Naive thymus-derived CD4-positive, alpha-beta T cell (primary cell): ENCODE data around the gene SPHK2. TPM values are rescaled to one million over a fixed set of nuclear protein-coding genes. Genes with fewer than 3 reads are reported as not detected.

Experiments
- ATAC-seq: fragments of 150-1000 bp; cut with Tn5 transposase; 2 replicates; pipeline ENCODE4 v1.10.0; 2021; ENCODE audit warnings: mild to moderate bottlenecking, moderate library complexity
- CTCF ChIA-PET: fragments of 350-600 bp; sonication (Branson Sonifier 250); formaldehyde crosslinking; loops from one replicate; lab custom pipeline; 2021; ENCODE audit warnings: antibody characterized with exemption; lab: Charles Lee
- POLR2A ChIA-PET: fragments of 350-600 bp; sonication (Branson Sonifier 250); formaldehyde crosslinking; loops from one replicate; lab custom pipeline; 2021; ENCODE audit warnings: antibody characterized with exemption, inconsistent platforms; lab: Charles Lee
- DNase-seq, 9 donors: peaks; one replicate each; pipeline versions ENCODE4 v3.0.0 to v3.0.0-alpha.2; 2020 to 2022; ENCODE audit warnings: mixed read lengths in 1 of 9
- H3K27ac ChIP-seq: one replicate; pipeline ENCODE4 v1.7.0; 2013; ENCODE audit warnings: mild to moderate bottlenecking, low read depth, low read length, moderate library complexity
- H3K27me3 ChIP-seq, 2 donors: one replicate each; pipeline ENCODE4 v1.7.0; 2013; ENCODE audit warnings: low read length in 2 of 2, mild to moderate bottlenecking in 2 of 2, moderate library complexity in 2 of 2; ENCODE audit not compliant: control insufficient read depth in 2 of 2, insufficient read depth in 2 of 2
- H3K36me3 ChIP-seq, 3 experiments: 1 replicate in 2 of 3; 2 replicates in 1 of 3; pipeline ENCODE4 v1.7.0; 2013; ENCODE audit warnings: low read length in 3 of 3, mild to moderate bottlenecking in 3 of 3, moderate library complexity in 1 of 3; ENCODE audit not compliant: insufficient read depth in 3 of 3, control insufficient read depth in 2 of 3
- H3K4me1 ChIP-seq, 2 donors: one replicate each; pipeline ENCODE4 v1.7.0; 2013; ENCODE audit warnings: low read length in 2 of 2, mild to moderate bottlenecking in 2 of 2, moderate library complexity in 1 of 2; ENCODE audit not compliant: control insufficient read depth in 2 of 2, insufficient read depth in 2 of 2
- H3K4me3 ChIP-seq: 2 replicates; pipeline ENCODE4 v1.7.0; 2013; ENCODE audit warnings: mild to moderate bottlenecking, low read length
- H3K9me3 ChIP-seq, 3 experiments: 1 replicate in 2 of 3; 2 replicates in 1 of 3; pipeline ENCODE4 v1.7.0; 2013; ENCODE audit warnings: low read length in 3 of 3; ENCODE audit not compliant: control insufficient read depth in 2 of 3
- H3K27ac Mint-ChIP-seq, 9 donors: one replicate each; pipeline ENCODE4 v1.8.0; 2020 to 2022; ENCODE audit warnings: mixed read lengths in 9 of 9, mild to moderate bottlenecking in 8 of 9, moderate library complexity in 5 of 9, inconsistent platforms in 2 of 9
- H3K27me3 Mint-ChIP-seq, 5 donors: one replicate each; pipeline ENCODE4 v1.8.0; 2021 to 2022; ENCODE audit warnings: mixed read lengths in 5 of 5, mild to moderate bottlenecking in 1 of 5
- H3K36me3 Mint-ChIP-seq, 5 donors: one replicate each; pipeline ENCODE4 v1.8.0; 2020 to 2022; ENCODE audit warnings: mixed read lengths in 5 of 5, mild to moderate bottlenecking in 3 of 5, inconsistent platforms in 1 of 5
- H3K4me1 Mint-ChIP-seq, 7 donors: one replicate each; pipeline ENCODE4 v1.8.0; 2020 to 2022; ENCODE audit warnings: mixed read lengths in 7 of 7, mild to moderate bottlenecking in 3 of 7, inconsistent platforms in 1 of 7
- H3K4me3 Mint-ChIP-seq, 10 donors: one replicate each; pipeline ENCODE4 v1.8.0; 2020 to 2022; ENCODE audit warnings: mild to moderate bottlenecking in 10 of 10, mixed read lengths in 10 of 10, moderate library complexity in 6 of 10, inconsistent platforms in 2 of 10
- H3K9me3 Mint-ChIP-seq, 11 donors: one replicate each; pipeline ENCODE4 v1.8.0; 2020 to 2022; ENCODE audit warnings: mixed read lengths in 11 of 11, mild to moderate bottlenecking in 4 of 11, inconsistent platforms in 1 of 11, moderate library complexity in 1 of 11
- intact Hi-C, 2 donors: fragments of 100-400 bp; cut with micrococcal nuclease; formaldehyde crosslinking; loops; one replicate each; pipeline ENCODE4 v1.15.1; 2023
- polyA plus RNA-seq, 2 donors: library from polyadenylated mRNA; unstranded; fragments of 300-500 nt; fragmentation: Illumina TruSeq; gene quantifications; one replicate each; pipeline ENCODE4 v1.2.3, GENCODE V29; 2021
- total RNA-seq, 6 experiments: library from RNA in 5 of 6; stranded (reverse) in 5 of 6; gene quantifications; 1 replicate in 5 of 6; 2 replicates in 1 of 6; pipeline ENCODE4 v1.2.3 and lab custom pipeline; 2021 to 2026

Gene SPHK2
- total and polyA plus RNA-seq, 7 experiments from 2014 or later, result 11.2 to 34.7 (median 20.7) TPM

DNA sequence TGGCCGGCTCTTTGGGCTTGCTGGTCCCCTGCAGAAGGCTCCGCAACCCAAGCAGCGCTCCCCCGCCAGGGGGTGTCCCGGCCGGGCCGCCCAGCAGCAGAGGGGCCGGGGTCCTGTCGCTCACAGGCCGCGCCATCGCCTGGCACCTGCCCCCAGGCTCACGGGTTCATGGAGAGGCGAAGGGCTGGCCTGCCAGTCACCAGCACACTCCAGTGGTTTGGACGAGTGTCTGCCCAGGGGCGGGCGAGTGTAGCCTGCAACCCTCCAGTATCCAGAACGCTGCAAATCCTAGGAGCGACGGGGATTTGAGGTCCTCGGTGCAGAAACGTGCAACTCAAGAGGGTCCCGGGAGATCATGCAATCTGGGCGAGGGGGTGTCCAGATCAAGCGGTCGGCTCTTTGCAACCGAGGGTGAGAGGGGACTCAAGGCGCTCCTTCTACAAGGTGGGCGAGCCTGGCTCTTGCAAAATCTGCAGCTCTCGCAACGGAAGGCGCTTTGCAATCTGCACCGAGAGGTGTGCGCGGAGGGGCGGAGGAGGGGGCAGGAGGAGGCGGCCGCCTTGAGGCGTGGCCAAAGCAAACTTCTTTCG is 17.6 kb downstream of the SPHK2 start, which contains the start of gene DBP:
Gene DBP (minus strand): TSS at position 521 of the 590 bp plus-strand sequence. CDS start 385 bp downstream, at position 136.
- ATAC-seq (no peak), DNase-seq (peak in 2 of 9 donors; percentile 34 to 46)
- H3K4me3 ChIP-seq, result peak within 1 kb of the TSS; percentile 89
- H3K4me1 Mint-ChIP-seq, result peaks cover 13 to 47% (median 41%) of the 10 kb centered on the region in 7 donors
- peaks cover 4 to 29% (median 11%) of the 10 kb centered on the region in 3 experiments for H3K36me3 ChIP-seq
- intact Hi-C loops, result loop anchor here (1.0 to 10.0 kb wide), 29 partner anchors 13 to 1525 kb away; partner anchors contain the start of genes CCDC9 (in 2 of the 2), GYS1 (in 2 of the 2), PRMT1 (in 2 of the 2) and RPL18 (in 2 of the 2)
- peaks cover 0 to 8% (median 0%) of the 10 kb centered on the region in 5 donors for H3K27me3 Mint-ChIP-seq
- peak within 1 kb of the TSS; percentile 97 to 100 (median 98) for H3K27ac Mint-ChIP-seq
- no peaks in the 10 kb centered on the region for H3K9me3 ChIP-seq
- peak within 1 kb of the TSS; percentile 87 to 100 (median 98) for H3K4me3 Mint-ChIP-seq
- no peaks in the 10 kb centered on the region for H3K27me3 ChIP-seq
- peaks cover 33 to 38% of the 10 kb centered on the region in 2 donors for H3K4me1 ChIP-seq
- ChIA-PET POLR2A (interaction anchor here (0.5 to 3.0 kb wide), 10 partner anchors 8 to 1777 kb away, joined by 3 to 32 read pairs (median 4); partner anchors contain the start of genes ARHGAP35, CA11, EMP3 and RPL18), CTCF (interaction anchor here (1.3 to 1.7 kb wide), 2 partner anchors 8 to 13 kb away, joined by 4 to 5 read pairs; partner anchors contain the start of gene CA11)
- H3K9me3 Mint-ChIP-seq, result peaks cover 0 to 10% (median 0%) of the 10 kb centered on the region in 11 donors
- H3K36me3 Mint-ChIP-seq, result peaks cover 0 to 8% (median 7%) of the 10 kb centered on the region in 5 donors
- H3K27ac ChIP-seq, result peak within 1 kb of the TSS; percentile 90

GRCh38 chr19:48637449-48637947 is 18.2 kb downstream of the SPHK2 start:
- Histone ChIP-seq H3K27me3 (no peaks in the 10 kb centered on the region), H3K4me1 (peaks cover 33 to 36% of the 10 kb centered on the region in 2 donors), H3K9me3 (no peaks in the 10 kb centered on the region), H3K4me3 (peak overlapping the region; percentile 89), H3K36me3 (peaks cover 4 to 25% (median 9%) of the 10 kb centered on the region in 3 experiments), H3K27ac (peak overlapping the region; percentile 90)
- intact Hi-C loops, result loop anchor here (1.0 to 10.0 kb wide), 29 partner anchors 13 to 1525 kb away; partner anchors contain the start of genes CCDC9 (in 2 of the 2), GYS1 (in 2 of the 2), PRMT1 (in 2 of the 2) and RPL18 (in 2 of the 2)
- peak; percentile 91 to 100 (median 100) for DNase-seq
- Mint-ChIP-seq H3K27me3 (peaks cover 0 to 9% (median 0%) of the 10 kb centered on the region in 5 donors), H3K4me1 (peaks cover 13 to 45% (median 41%) of the 10 kb centered on the region in 7 donors), H3K9me3 (peaks cover 0 to 10% (median 0%) of the 10 kb centered on the region in 11 donors), H3K36me3 (peaks cover 0 to 6% (median 4%) of the 10 kb centered on the region in 5 donors), H3K27ac (peak overlapping the region; percentile 97 to 100 (median 98)), H3K4me3 (peak overlapping the region; percentile 87 to 100 (median 98))
- ATAC-seq, result peak; percentile 83
- ChIA-PET POLR2A (interaction anchor here (0.5 to 3.0 kb wide), 18 partner anchors 8 to 1777 kb away, joined by 3 to 32 read pairs (median 4); partner anchors contain the start of genes ARHGAP35, CA11, EMP3 and FAM83E), CTCF (interaction anchor here (0.9 to 1.7 kb wide), 3 partner anchors 8 to 13 kb away, joined by 3 to 5 read pairs (median 4); partner anchors contain the start of gene CA11)

DNA sequence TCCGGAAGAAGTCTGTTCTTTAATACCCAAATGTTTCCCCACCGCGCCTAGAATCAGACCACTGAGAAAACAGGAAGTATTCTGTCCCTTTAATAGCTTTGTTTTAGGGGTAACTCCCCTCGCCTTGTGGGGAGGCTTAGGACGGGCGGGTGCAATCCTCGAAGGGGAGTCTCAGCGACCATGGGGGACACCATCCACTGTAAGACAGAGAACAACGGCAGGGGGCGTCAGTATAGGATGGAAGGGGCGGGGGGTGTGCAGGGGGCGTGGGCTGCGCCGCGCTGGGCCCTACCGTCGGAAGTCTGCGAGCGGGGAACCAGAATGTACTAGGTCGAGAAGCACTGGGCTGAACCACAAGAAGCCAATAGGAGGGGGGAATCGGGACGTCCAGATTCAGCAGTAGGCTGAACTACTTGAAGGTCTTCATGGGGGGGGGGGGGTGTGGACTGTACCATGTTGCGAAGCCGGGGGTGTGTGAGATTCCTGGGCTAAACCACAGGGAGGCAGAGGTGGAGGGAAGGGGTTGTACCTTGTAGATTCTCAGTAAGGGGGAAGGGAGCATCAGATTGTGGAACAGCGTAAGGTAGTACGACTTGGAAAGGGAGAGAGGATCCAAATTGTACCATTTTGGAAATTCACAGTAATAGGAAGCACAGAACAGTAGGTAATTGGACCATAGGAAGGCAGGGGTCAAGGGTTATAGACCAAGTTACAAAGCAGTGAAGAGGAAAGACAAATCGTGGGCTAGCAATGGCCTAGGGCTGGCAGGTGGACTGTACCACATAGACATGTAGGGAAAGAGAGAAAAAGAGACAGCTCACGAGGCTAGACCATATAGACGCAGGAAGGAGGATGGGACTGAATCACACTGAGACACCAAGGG is 18.9 kb downstream of the SPHK2 start:
- H3K27me3 Mint-ChIP-seq, result peaks cover 0 to 11% (median 0%) of the 10 kb centered on the region in 5 donors
- Histone ChIP-seq H3K9me3 (no peaks in the 10 kb centered on the region), H3K27ac (peak overlapping the region; percentile 90), H3K27me3 (no peaks in the 10 kb centered on the region), H3K4me3 (peak overlapping the region; percentile 77), H3K36me3 (peaks cover 0 to 18% (median 2%) of the 10 kb centered on the region in 3 experiments), H3K4me1 (peaks cover 29 to 30% of the 10 kb centered on the region in 2 donors)
- H3K36me3 Mint-ChIP-seq, result peaks cover 0 to 5% (median 3%) of the 10 kb centered on the region in 5 donors
- ATAC-seq, result peak; percentile 61
- peak overlapping the region; percentile 97 to 100 (median 98) for H3K27ac Mint-ChIP-seq
- POLR2A ChIA-PET, result interaction anchor here (0.6 to 3.0 kb wide), 18 partner anchors 7 to 327 kb away, joined by 3 to 32 read pairs (median 3); partner anchors contain the start of genes CA11, EMP3, FAM83E and FTL
- CTCF ChIA-PET, result interaction anchor here (0.9 to 1.3 kb wide), 2 partner anchors 8 to 14 kb away, joined by 3 to 4 read pairs; no protein-coding TSS in a partner anchor
- peaks cover 13 to 42% (median 38%) of the 10 kb centered on the region in 7 donors for H3K4me1 Mint-ChIP-seq
- DNase-seq, result peak; percentile 68 to 94 (median 89)
- peaks cover 0 to 10% (median 0%) of the 10 kb centered on the region in 11 donors for H3K9me3 Mint-ChIP-seq
- peak overlapping the region; percentile 87 to 100 (median 98) for H3K4me3 Mint-ChIP-seq
- intact Hi-C loops, result loop anchor here (1.0 to 10.0 kb wide), 32 partner anchors 8 to 1526 kb away; partner anchors contain the start of genes CA11 (in 2 of the 2), CCDC9 (in 2 of the 2), GYS1 (in 2 of the 2) and PRMT1 (in 2 of the 2)

DNA sequence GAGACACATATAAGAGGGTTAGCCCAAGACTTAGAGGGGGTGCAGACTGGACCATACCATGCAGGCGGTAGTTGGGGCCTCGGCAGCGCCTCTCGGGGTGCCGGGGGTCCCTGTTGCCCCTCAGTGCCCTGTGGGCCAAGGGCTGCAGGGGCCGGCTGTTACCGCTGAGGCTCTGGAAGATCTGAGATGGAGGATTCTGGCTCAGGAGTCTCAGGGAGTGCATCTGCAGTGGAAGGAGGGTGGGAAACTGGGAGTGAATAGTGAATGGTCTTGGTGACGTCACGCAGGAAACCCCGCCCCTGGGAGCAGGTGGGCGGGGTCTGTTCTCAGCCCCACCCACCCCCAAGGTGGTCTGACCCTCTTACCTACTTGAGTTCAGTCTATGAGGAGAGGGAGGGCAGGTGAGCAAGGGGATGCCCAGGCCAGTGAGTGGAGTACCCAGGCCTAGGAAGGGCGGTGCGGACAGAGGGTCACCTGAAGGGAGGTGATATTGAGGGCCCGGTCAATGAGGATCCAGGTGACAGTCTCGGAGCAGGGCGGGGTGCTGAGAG is 19.6 kb downstream of the SPHK2 start:
- ATAC-seq, result no peak
- CTCF ChIA-PET, result no interaction called here

More for the DNA sequence above, 19.6 kb downstream of the SPHK2 start:
- H3K36me3 Mint-ChIP-seq, result peaks cover 0 to 5% (median 0%) of the 10 kb centered on the region in 5 donors
- peaks cover 0 to 11% (median 0%) of the 10 kb centered on the region in 5 donors for H3K27me3 Mint-ChIP-seq
- H3K4me1 ChIP-seq, result peaks cover 22 to 23% of the 10 kb centered on the region in 2 donors
- POLR2A ChIA-PET, result interaction anchor here (0.6 to 1.5 kb wide), 3 partner anchors 76 to 307 kb away, joined by 3 read pairs; no protein-coding TSS in a partner anchor
- peak in 1 of 9 donors; percentile 32 for DNase-seq
- H3K36me3 ChIP-seq, result peaks cover 0 to 12% (median 0%) of the 10 kb centered on the region in 3 experiments
- H3K27ac Mint-ChIP-seq, result peak overlapping the region; percentile 97 to 100 (median 98)
- H3K9me3 Mint-ChIP-seq, result peaks cover 0 to 10% (median 0%) of the 10 kb centered on the region in 11 donors
- H3K4me3 ChIP-seq, result peak overlapping the region; percentile 77
- peak overlapping the region; percentile 87 to 100 (median 98) for H3K4me3 Mint-ChIP-seq
- H3K27me3 ChIP-seq, result no peaks in the 10 kb centered on the region
- H3K9me3 ChIP-seq, result no peaks in the 10 kb centered on the region
- H3K27ac ChIP-seq, result peak overlapping the region; percentile 90
- peaks cover 13 to 37% (median 31%) of the 10 kb centered on the region in 7 donors for H3K4me1 Mint-ChIP-seq
- intact Hi-C loops, result loop anchor here (1.0 to 10.0 kb wide), 16 partner anchors 7 to 1527 kb away; partner anchors contain the start of genes CA11 (in 2 of the 2), CCDC9 (in 2 of the 2), PRMT1 (in 2 of the 2) and AKT1S1 (in 1 of the 2)
